ENCODE data around the gene BLVRA. TPM values are rescaled to one million over a fixed set of nuclear protein-coding genes. Genes with fewer than 3 reads are reported as not detected.

Gene BLVRA
- polyA plus RNA-seq, 1 donor (not counting 4 experiments of a cell fraction or from before 2014, with no cell fraction given): 49.6 TPM

DNA sequence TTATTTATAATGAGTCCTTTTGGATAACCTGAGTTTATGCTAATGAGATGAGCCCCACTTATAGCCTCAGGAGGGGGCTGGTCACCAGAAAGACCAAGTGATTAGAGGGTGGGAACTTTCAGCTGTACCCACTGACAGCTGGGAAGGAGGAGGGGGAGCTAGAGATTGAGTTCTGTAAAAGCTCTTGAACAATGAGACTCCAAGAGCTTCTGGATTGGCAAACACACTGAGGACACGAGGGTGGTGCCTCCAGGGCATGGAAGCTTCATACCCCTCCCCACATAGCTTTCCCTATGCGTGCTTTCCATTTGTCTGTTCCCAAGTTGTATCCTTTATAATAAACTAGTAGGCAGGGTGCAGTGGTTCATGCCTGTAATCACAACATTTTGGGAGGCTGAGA lies 90.6 kb downstream of the BLVRA start:
- H3K9me3 ChIP-seq (ENCODE audit: control insufficient read depth, low read depth, low read length): no peaks in the 10 kb centered on the region
- H4K20me1 ChIP-seq (ENCODE audit: control insufficient read depth, extremely low read depth, insufficient read depth, low read length): no peaks in the 10 kb centered on the region
- DNase-seq (ENCODE audit: low read depth, low spot score) (no peak), FAIRE-seq (no peak)
- H2AFZ ChIP-seq (ENCODE audit: control insufficient read depth, low read length): no peak overlapping the region
- H3K27ac ChIP-seq (ENCODE audit: control insufficient read depth, insufficient read depth, low read length): no peak overlapping the region
- no peak overlapping the region for H3K9ac ChIP-seq (ENCODE audit: control insufficient read depth, extremely low read depth, insufficient read depth, low read length)
- no peak overlapping the region for H3K4me3 ChIP-seq (ENCODE audit: control insufficient read depth in 2 of 3, extremely low read depth in 1 of 3, insufficient read depth in 2 of 3, low read depth in 1 of 3, low read length in 3 of 3)
- no peak for TF ChIP-seq EZH2 (IDR thresholded peaks at IDR 0.05; ENCODE audit: low read length)
- TF ChIP-seq, protein P1, sequence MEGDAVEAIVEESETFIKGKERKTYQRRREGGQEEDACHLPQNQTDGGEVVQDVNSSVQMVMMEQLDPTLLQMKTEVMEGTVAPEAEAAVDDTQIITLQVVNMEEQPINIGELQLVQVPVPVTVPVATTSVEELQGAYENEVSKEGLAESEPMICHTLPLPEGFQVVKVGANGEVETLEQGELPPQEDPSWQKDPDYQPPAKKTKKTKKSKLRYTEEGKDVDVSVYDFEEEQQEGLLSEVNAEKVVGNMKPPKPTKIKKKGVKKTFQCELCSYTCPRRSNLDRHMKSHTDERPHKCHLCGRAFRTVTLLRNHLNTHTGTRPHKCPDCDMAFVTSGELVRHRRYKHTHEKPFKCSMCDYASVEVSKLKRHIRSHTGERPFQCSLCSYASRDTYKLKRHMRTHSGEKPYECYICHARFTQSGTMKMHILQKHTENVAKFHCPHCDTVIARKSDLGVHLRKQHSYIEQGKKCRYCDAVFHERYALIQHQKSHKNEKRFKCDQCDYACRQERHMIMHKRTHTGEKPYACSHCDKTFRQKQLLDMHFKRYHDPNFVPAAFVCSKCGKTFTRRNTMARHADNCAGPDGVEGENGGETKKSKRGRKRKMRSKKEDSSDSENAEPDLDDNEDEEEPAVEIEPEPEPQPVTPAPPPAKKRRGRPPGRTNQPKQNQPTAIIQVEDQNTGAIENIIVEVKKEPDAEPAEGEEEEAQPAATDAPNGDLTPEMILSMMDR (optimal IDR thresholded peaks at IDR 0.05 in 1 of 3, IDR thresholded peaks at IDR 0.05 in 1 of 3, conservative IDR thresholded peaks at IDR 0.05 in 1 of 3; ENCODE audit: extremely low read depth in 1 of 3, insufficient read depth in 2 of 3, low read length in 3 of 3): no peak
- no peaks in the 10 kb centered on the region for H3K9me1 ChIP-seq (ENCODE audit: control insufficient read depth, extremely low read depth, insufficient read depth, low read length)
- dilution Hi-C loops (cut with MboI; ENCODE audit: extremely low pct_ligation_motif_present, low sequenced_read_pairs): no loop called here
- peaks cover 4% of the 10 kb centered on the region for H3K4me1 ChIP-seq (ENCODE audit: control insufficient read depth, extremely low read depth, insufficient read depth, low read length)
- H3K27me3 ChIP-seq (ENCODE audit: control insufficient read depth, extremely low read depth, insufficient read depth, low read length): peaks cover 9% of the 10 kb centered on the region
- no peak overlapping the region for H3K4me2 ChIP-seq (ENCODE audit: control insufficient read depth, extremely low read depth, insufficient read depth, low read depth, low read length)
- H3K79me2 ChIP-seq (ENCODE audit: control insufficient read depth, insufficient read depth, low read length): no peaks in the 10 kb centered on the region
- H3K36me3 ChIP-seq (ENCODE audit: control insufficient read depth in 2 of 2, extremely low read depth in 1 of 2, insufficient read depth in 2 of 2, low read length in 2 of 2): no peaks in the 10 kb centered on the region

DNA sequence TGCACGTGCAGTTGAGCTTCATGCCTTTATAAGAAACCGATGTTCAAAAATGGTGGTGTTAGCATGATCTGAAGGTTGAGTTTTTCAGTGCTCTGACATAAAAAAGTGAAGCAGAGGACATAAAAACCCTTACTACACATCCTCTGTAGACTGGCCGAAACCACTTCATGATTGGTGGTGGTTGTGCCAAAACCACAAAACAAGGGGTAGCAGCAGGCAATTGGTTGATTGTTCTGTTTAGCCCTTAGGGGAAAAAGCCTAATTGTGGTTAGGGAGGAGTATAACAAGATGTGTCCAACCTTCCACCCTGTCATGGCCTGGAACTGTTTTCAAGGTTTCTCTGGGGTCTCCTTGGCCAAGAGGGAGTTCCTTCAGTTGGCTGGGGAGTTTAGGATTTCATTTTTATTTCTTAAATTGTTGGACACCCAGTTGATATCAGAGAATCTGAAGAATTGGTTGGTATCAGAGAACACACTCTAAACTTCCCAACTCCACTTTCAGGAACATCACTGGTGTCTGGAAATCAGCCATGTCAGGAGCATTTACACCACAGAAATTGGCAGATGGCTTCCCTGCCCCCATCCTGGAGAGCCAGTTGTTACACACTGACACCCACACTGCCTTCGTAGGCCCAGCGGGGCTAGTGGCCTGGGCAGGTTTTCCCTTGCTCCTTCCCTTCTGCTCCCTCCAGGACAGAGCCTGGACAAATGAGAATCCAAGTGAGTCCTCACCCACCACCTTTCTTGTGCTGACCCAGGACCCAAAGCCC lies 92.1 kb downstream of the BLVRA start:
- H3K9me1 ChIP-seq (ENCODE audit: control insufficient read depth, extremely low read depth, insufficient read depth, low read length): no peaks in the 10 kb centered on the region
- dilution Hi-C loops (cut with MboI; ENCODE audit: extremely low pct_ligation_motif_present, low sequenced_read_pairs): no loop called here
- H3K9me3 ChIP-seq (ENCODE audit: control insufficient read depth, low read depth, low read length): no peaks in the 10 kb centered on the region
- H3K4me3 ChIP-seq (ENCODE audit: control insufficient read depth in 2 of 3, extremely low read depth in 1 of 3, insufficient read depth in 2 of 3, low read depth in 1 of 3, low read length in 3 of 3): no peak overlapping the region
- peaks cover 4% of the 10 kb centered on the region for H3K4me1 ChIP-seq (ENCODE audit: control insufficient read depth, extremely low read depth, insufficient read depth, low read length)
- FAIRE-seq (peak; percentile 41), DNase-seq (ENCODE audit: low read depth, low spot score) (no peak)
- no peak overlapping the region for H3K4me2 ChIP-seq (ENCODE audit: control insufficient read depth, extremely low read depth, insufficient read depth, low read depth, low read length)
- TF ChIP-seq, protein P1 (optimal IDR thresholded peaks at IDR 0.05 in 1 of 3, IDR thresholded peaks at IDR 0.05 in 1 of 3, conservative IDR thresholded peaks at IDR 0.05 in 1 of 3; ENCODE audit: extremely low read depth in 1 of 3, insufficient read depth in 2 of 3, low read length in 3 of 3): no peak
- H4K20me1 ChIP-seq (ENCODE audit: control insufficient read depth, extremely low read depth, insufficient read depth, low read length): no peaks in the 10 kb centered on the region
- no peaks in the 10 kb centered on the region for H3K36me3 ChIP-seq (ENCODE audit: control insufficient read depth in 2 of 2, extremely low read depth in 1 of 2, insufficient read depth in 2 of 2, low read length in 2 of 2)
- H3K27me3 ChIP-seq (ENCODE audit: control insufficient read depth, extremely low read depth, insufficient read depth, low read length): peaks cover 9% of the 10 kb centered on the region
- no peak overlapping the region for H2AFZ ChIP-seq (ENCODE audit: control insufficient read depth, low read length)
- no peaks in the 10 kb centered on the region for H3K79me2 ChIP-seq (ENCODE audit: control insufficient read depth, insufficient read depth, low read length)
- no peak overlapping the region for H3K27ac ChIP-seq (ENCODE audit: control insufficient read depth, insufficient read depth, low read length)
- H3K9ac ChIP-seq (ENCODE audit: control insufficient read depth, extremely low read depth, insufficient read depth, low read length): no peak overlapping the region
